ENCODE results near the gene ELMO1. TPM values are rescaled to one million over a fixed set of nuclear protein-coding genes. Genes with fewer than 3 reads are reported as not detected.

The ELMO1 gene
- total and polyA plus RNA-seq, 2 donors from 2014 or later = 6.0 to 35.4 TPM

- H3K27me3 ChIP-seq (ENCODE audit: control insufficient read depth, insufficient read depth, low read length) = no peaks in the 10 kb centered on the region
- no peaks in the 10 kb centered on the region for H3K4me1 ChIP-seq (ENCODE audit: control insufficient read depth in 2 of 3, insufficient read depth in 2 of 3, low read depth in 1 of 3, low read length in 3 of 3)
- no peak for FAIRE-seq
- H3K9me3 ChIP-seq (ENCODE audit: control insufficient read depth in 2 of 3, insufficient read depth in 1 of 3, low read length in 3 of 3) = no peaks in the 10 kb centered on the region
- intact Hi-C loops (cut with DNase I) = no loop called here
- no peak for TF ChIP-seq CTCF (IDR thresholded peaks at IDR 0.05; ENCODE audit: borderline replicate concordance, extremely low read depth, insufficient read depth)
- no peak overlapping the region for H3K9ac ChIP-seq (ENCODE audit: low read length in 3 of 3)
- DNase-seq = no peak
- no peaks in the 10 kb centered on the region for H3K36me3 ChIP-seq (ENCODE audit: control insufficient read depth in 2 of 3, insufficient read depth in 3 of 3, low read length in 3 of 3)
- H3K4me3 ChIP-seq (ENCODE audit: low read length in 3 of 3) = no peak overlapping the region
- H3K27ac ChIP-seq (ENCODE audit: low read depth in 2 of 2, low read length in 2 of 2) = no peak overlapping the region
Measured at GRCh38 chr7:36910859-36911258, 537.8 kb downstream of the ELMO1 start.

- FAIRE-seq (no peak), DNase-seq (no peak)
- Histone ChIP-seq H3K27ac (ENCODE audit: low read depth in 2 of 2, low read length in 2 of 2) (no peak overlapping the region), H3K36me3 (ENCODE audit: control insufficient read depth in 2 of 3, insufficient read depth in 3 of 3, low read length in 3 of 3) (no peaks in the 10 kb centered on the region), H3K9ac (ENCODE audit: low read length in 3 of 3) (no peak overlapping the region), H3K27me3 (ENCODE audit: control insufficient read depth, insufficient read depth, low read length) (no peaks in the 10 kb centered on the region), H3K9me3 (ENCODE audit: control insufficient read depth in 2 of 3, insufficient read depth in 1 of 3, low read length in 3 of 3) (no peaks in the 10 kb centered on the region), H3K4me1 (ENCODE audit: control insufficient read depth in 2 of 3, insufficient read depth in 2 of 3, low read depth in 1 of 3, low read length in 3 of 3) (peaks cover 0 to 4% (median 2%) of the 10 kb centered on the region in 3 donors), H3K4me3 (ENCODE audit: low read length in 3 of 3) (no peak overlapping the region)
- intact Hi-C loops (cut with DNase I) = no loop called here
- no peak for TF ChIP-seq CTCF (IDR thresholded peaks at IDR 0.05; ENCODE audit: borderline replicate concordance, extremely low read depth, insufficient read depth)
Measured at GRCh38 chr7:36910401-36910800, 538.3 kb downstream of the ELMO1 start.

GRCh38 chr7:36906956-36907635 lies 541.6 kb downstream of the ELMO1 start:
- no peak overlapping the region for H3K9ac ChIP-seq (ENCODE audit: low read length in 3 of 3)
- H3K27ac ChIP-seq (ENCODE audit: low read depth in 2 of 2, low read length in 2 of 2) = no peak overlapping the region
- peak in 3 of 5 donors; percentile 50 to 76 (median 55) for DNase-seq
- no peaks in the 10 kb centered on the region for H3K36me3 ChIP-seq (ENCODE audit: control insufficient read depth in 2 of 3, insufficient read depth in 3 of 3, low read length in 3 of 3)
- no peak for TF ChIP-seq CTCF (IDR thresholded peaks at IDR 0.05; ENCODE audit: borderline replicate concordance, extremely low read depth, insufficient read depth)
- no peak for FAIRE-seq
- no peaks in the 10 kb centered on the region for H3K9me3 ChIP-seq (ENCODE audit: control insufficient read depth in 2 of 3, insufficient read depth in 1 of 3, low read length in 3 of 3)
- no peaks in the 10 kb centered on the region for H3K27me3 ChIP-seq (ENCODE audit: control insufficient read depth, insufficient read depth, low read length)
- H3K4me1 ChIP-seq (ENCODE audit: control insufficient read depth in 2 of 3, insufficient read depth in 2 of 3, low read depth in 1 of 3, low read length in 3 of 3) = peaks cover 0 to 16% (median 5%) of the 10 kb centered on the region in 3 donors
- no peak overlapping the region for H3K4me3 ChIP-seq (ENCODE audit: low read length in 3 of 3)
- intact Hi-C loops (cut with DNase I) = no loop called here

Data from kidney (tissue), 14 donors.